OCI-LY3 (cell line): ENCODE data around the gene SLC43A2.

ENCODE experiments used
- H2AFZ ChIP-seq: fragments of 200-600, 300-600 bp; shearing (Covaris generic); 2 replicates; pipeline ENCODE4 v1.6.0; 2014; ENCODE audit warnings: antibody characterized with exemption, low read depth, low read length
- H3K27ac ChIP-seq: fragments of 200-600, 300-600 bp; sonication (generic); 2 replicates; pipeline ENCODE4 v1.5.1; 2014; ENCODE audit warnings: mild to moderate bottlenecking, low read length, moderate library complexity, mixed read lengths
- H3K27me3 ChIP-seq: fragments of 200-600, 300-600 bp; sonication (generic); 2 replicates; pipeline ENCODE4 v1.6.1; 2014; ENCODE audit warnings: low read depth, low read length, mixed read lengths
- H3K36me3 ChIP-seq: fragments of 200-600, 300-600 bp; sonication (generic); replicated peaks from 2 replicates; pipeline ENCODE3; 2014; ENCODE audit warnings: low read depth, low read length, mixed read lengths
- H3K4me1 ChIP-seq: fragments of 300-600, 200-600 bp; sonication (generic); 2 replicates; pipeline ENCODE4 v1.6.1; 2014; ENCODE audit warnings: low read length, mixed read lengths
- H3K4me2 ChIP-seq: fragments of 200-600, 300-600 bp; sonication (generic); 2 replicates; pipeline ENCODE4 v1.6.1; 2014; ENCODE audit warnings: low read length, mixed read lengths
- H3K4me3 ChIP-seq: fragments of 300-600, 200-600 bp; sonication (generic); 2 replicates; pipeline ENCODE4 v1.5.1; 2014; ENCODE audit warnings: antibody characterized with exemption, mild to moderate bottlenecking, low read length, moderate library complexity
- H3K79me2 ChIP-seq: fragments of 300-600, 200-600 bp; shearing (Covaris generic); 2 replicates; pipeline ENCODE4 v1.6.1; 2014; ENCODE audit warnings: mild to moderate bottlenecking, low read length, mixed read lengths
- H3K9ac ChIP-seq: fragments of 300-600, 200-600 bp; shearing (Covaris generic); 2 replicates; pipeline ENCODE4 v1.6.0; 2014; ENCODE audit warnings: mild to moderate bottlenecking, low read length, moderate library complexity
- H3K9me3 ChIP-seq: fragments of 200-600, 300-600 bp; shearing (Covaris generic); 2 replicates; pipeline ENCODE4 v1.6.1; 2014; ENCODE audit warnings: low read length, mixed read lengths; ENCODE audit not compliant: insufficient read depth
- H4K20me1 ChIP-seq: fragments of 200-600, 300-600 bp; sonication (generic); 2 replicates; pipeline ENCODE4 v1.6.1; 2016; ENCODE audit warnings: low read length, mixed read lengths; ENCODE audit not compliant: insufficient read depth
- CTCF ChIP-seq: fragments of 200-600, 300-600 bp; sonication (generic); IDR thresholded peaks from 2 replicates; pipeline ENCODE4 v1.5.1; 2014; ENCODE audit warnings: antibody characterized with exemption, low read length, low read depth
- EZH2phosphoT487 ChIP-seq: fragments of 200-600 bp; shearing (Covaris generic); IDR thresholded peaks from 2 replicates; pipeline ENCODE4 v1.6.1; 2018; ENCODE audit warnings: antibody characterized with exemption, mixed run types, low read depth

SLC43A2 gene

GRCh38 chr17:1645207-1646171 is 16.9 kb upstream of the SLC43A2 start, which contains the start of gene SCARF1:
Gene SCARF1, minus strand, starts transcription at chr17:1645732. Its CDS starts 35 bp downstream, at chr17:1645697.
- no peaks in the 10 kb centered on the region for H3K79me2 ChIP-seq
- peaks cover 4% of the 10 kb centered on the region for H3K36me3 ChIP-seq
- H3K4me2 ChIP-seq: peak within 1 kb of the TSS; percentile 91
- peaks cover 27% of the 10 kb centered on the region for H3K4me1 ChIP-seq
- H3K4me3 ChIP-seq: peak within 1 kb of the TSS; percentile 79
- no peak within 1 kb of the TSS; the same call in 1 of the 2 replicates for H2AFZ ChIP-seq
- H3K27me3 ChIP-seq: no peaks in the 10 kb centered on the region
- H3K9ac ChIP-seq: peak within 1 kb of the TSS; percentile 50; the same call in 1 of the 2 replicates
- H3K9me3 ChIP-seq: no peaks in the 10 kb centered on the region
- peaks cover 6% of the 10 kb centered on the region; the same call in 1 of the 2 replicates for H4K20me1 ChIP-seq
- peak within 1 kb of the TSS; percentile 44 for H3K27ac ChIP-seq
- no peak for TF ChIP-seq CTCF
- TF ChIP-seq EZH2phosphoT487: no peak

GRCh38 chr17:1644493-1645206 is 16.0 kb upstream of the SLC43A2 start:
- TF ChIP-seq EZH2phosphoT487: no peak
- no peaks in the 10 kb centered on the region for H4K20me1 ChIP-seq
- H3K9me3 ChIP-seq: no peaks in the 10 kb centered on the region
- peak overlapping the region; percentile 59 for H3K9ac ChIP-seq
- no peak overlapping the region; the same call in 1 of the 2 replicates for H2AFZ ChIP-seq
- H3K79me2 ChIP-seq: no peaks in the 10 kb centered on the region
- H3K4me2 ChIP-seq: peak overlapping the region; percentile 91
- H3K4me3 ChIP-seq: peak overlapping the region; percentile 79
- H3K36me3 ChIP-seq: no peaks in the 10 kb centered on the region
- peaks cover 19% of the 10 kb centered on the region for H3K4me1 ChIP-seq
- peak overlapping the region; percentile 44 for H3K27ac ChIP-seq
- H3K27me3 ChIP-seq: no peaks in the 10 kb centered on the region

GRCh38 chr17:1643999-1644492 is 15.4 kb upstream of the SLC43A2 start:
- no peak for TF ChIP-seq EZH2phosphoT487
- no peak for TF ChIP-seq CTCF
- Histone ChIP-seq H3K27me3 (no peaks in the 10 kb centered on the region), H3K4me2 (peak overlapping the region; percentile 91), H3K4me3 (peak overlapping the region; percentile 79), H3K36me3 (no peaks in the 10 kb centered on the region), H3K4me1 (peaks cover 18% of the 10 kb centered on the region), H2AFZ (no peak overlapping the region), H3K9me3 (no peaks in the 10 kb centered on the region), H4K20me1 (no peaks in the 10 kb centered on the region), H3K27ac (peak overlapping the region; percentile 44), H3K79me2 (no peaks in the 10 kb centered on the region), H3K9ac (peak overlapping the region; percentile 59)

- H2AFZ ChIP-seq: no peak overlapping the region
- H3K4me1 ChIP-seq: peaks cover 16% of the 10 kb centered on the region
- TF ChIP-seq CTCF: peak; percentile 14; the same call in 1 of the 2 replicates
- no peak for TF ChIP-seq EZH2phosphoT487
- no peaks in the 10 kb centered on the region for H3K79me2 ChIP-seq
- no peaks in the 10 kb centered on the region for H3K36me3 ChIP-seq
- H4K20me1 ChIP-seq: no peaks in the 10 kb centered on the region
- peak overlapping the region; percentile 79 for H3K4me3 ChIP-seq
- peak overlapping the region; percentile 59 for H3K9ac ChIP-seq
- no peaks in the 10 kb centered on the region for H3K27me3 ChIP-seq
- peak overlapping the region; percentile 91 for H3K4me2 ChIP-seq
- no peaks in the 10 kb centered on the region for H3K9me3 ChIP-seq
- H3K27ac ChIP-seq: peak overlapping the region; percentile 44; the same call in 1 of the 2 replicates
Measured at GRCh38 chr17:1643293-1643998, 14.8 kb upstream of the SLC43A2 start.
